ENCODE measurements around the gene GTPBP4. TPM values are rescaled to one million over a fixed set of nuclear protein-coding genes. Genes with fewer than 3 reads are reported as not detected.
A peak's percentile ranks its signal among the peaks of the same experiment; 100 is the strongest.

GTPBP4 gene
- total RNA-seq, 1 donor from 2014 or later: 66.3 TPM

DNA sequence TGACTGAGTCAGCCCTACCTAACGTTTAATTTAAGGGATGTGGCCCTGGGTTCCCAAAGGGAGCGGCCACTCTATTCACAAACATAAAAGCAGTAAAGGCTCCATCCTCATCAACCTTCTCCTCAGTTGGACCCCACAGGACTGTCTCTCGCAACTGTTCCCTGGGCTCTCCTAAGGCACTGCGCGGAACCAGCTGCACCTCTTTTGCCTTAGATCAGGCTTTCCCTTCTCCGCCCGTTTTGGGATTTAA, 689 bp upstream of the GTPBP4 start:
- peaks cover 24% of the 10 kb centered on the region for H3K4me1 Mint-ChIP-seq
- H3K27me3 Mint-ChIP-seq (ENCODE audit: low read depth): no peaks in the 10 kb centered on the region
- peak overlapping the region; percentile 97 for H3K27ac Mint-ChIP-seq
- peak overlapping the region; percentile 92 for H3K4me3 Mint-ChIP-seq
- H3K36me3 Mint-ChIP-seq: peaks cover 15% of the 10 kb centered on the region
- DNase-seq (ENCODE audit: low spot score in 2 of 2, unreplicated experiment in 2 of 2): no peak
- TF ChIP-seq, protein P1, sequence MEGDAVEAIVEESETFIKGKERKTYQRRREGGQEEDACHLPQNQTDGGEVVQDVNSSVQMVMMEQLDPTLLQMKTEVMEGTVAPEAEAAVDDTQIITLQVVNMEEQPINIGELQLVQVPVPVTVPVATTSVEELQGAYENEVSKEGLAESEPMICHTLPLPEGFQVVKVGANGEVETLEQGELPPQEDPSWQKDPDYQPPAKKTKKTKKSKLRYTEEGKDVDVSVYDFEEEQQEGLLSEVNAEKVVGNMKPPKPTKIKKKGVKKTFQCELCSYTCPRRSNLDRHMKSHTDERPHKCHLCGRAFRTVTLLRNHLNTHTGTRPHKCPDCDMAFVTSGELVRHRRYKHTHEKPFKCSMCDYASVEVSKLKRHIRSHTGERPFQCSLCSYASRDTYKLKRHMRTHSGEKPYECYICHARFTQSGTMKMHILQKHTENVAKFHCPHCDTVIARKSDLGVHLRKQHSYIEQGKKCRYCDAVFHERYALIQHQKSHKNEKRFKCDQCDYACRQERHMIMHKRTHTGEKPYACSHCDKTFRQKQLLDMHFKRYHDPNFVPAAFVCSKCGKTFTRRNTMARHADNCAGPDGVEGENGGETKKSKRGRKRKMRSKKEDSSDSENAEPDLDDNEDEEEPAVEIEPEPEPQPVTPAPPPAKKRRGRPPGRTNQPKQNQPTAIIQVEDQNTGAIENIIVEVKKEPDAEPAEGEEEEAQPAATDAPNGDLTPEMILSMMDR (IDR thresholded peaks at IDR 0.05; ENCODE audit: unreplicated experiment): no peak
- peaks cover 4% of the 10 kb centered on the region for H3K9me3 Mint-ChIP-seq

DNA sequence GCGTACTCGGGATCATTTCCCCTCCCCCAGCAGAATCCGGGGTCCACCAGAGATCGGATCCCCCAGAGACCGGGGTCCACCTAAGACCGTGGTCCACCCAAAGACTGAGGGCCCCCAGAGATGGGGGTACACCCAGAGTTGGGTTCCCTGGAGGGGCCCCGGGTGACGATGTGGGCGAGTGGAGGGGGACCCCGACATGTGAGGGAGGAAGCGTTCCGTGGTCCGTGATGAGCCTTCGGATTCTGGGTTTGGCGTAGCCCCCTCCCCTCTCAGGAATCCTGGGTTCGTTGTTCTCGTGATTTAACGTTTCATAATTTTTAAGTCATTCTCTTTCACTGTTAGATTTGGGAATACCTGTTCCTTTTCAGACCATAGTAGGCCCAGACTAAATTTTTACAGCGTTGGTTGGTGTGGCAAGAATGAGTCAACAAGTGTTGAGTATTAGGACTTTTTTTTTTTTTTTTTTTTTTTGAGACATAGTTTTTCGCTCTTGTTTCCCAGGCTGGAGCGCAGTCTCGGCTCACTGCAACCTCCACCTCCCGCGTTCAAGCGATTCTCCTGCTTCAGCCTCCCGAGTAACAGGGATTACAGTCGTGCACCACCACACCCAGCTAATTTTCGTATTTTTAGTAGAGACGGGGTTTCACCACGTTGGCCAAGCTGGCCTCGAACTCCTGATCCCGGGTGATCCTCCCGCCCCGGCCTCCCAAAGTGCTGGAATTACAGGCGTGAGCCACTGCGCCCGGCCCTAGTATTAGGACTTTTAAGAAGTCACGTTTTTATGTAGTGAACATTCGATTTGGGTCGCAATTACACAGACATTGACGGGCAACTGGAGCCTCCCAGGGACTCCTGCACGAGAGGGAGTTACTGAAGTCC, 672 bp downstream of the GTPBP4 start:
- no peaks in the 10 kb centered on the region for H3K9me3 Mint-ChIP-seq
- TF ChIP-seq, protein P1 (IDR thresholded peaks at IDR 0.05; ENCODE audit: unreplicated experiment): no peak
- no peaks in the 10 kb centered on the region for H3K27me3 Mint-ChIP-seq (ENCODE audit: low read depth)
- peak overlapping the region; percentile 97 for H3K27ac Mint-ChIP-seq
- peaks cover 24% of the 10 kb centered on the region for H3K4me1 Mint-ChIP-seq
- H3K36me3 Mint-ChIP-seq: peaks cover 18% of the 10 kb centered on the region
- no peak for DNase-seq (ENCODE audit: low spot score in 2 of 2, unreplicated experiment in 2 of 2)
- peak overlapping the region; percentile 92 for H3K4me3 Mint-ChIP-seq

DNA sequence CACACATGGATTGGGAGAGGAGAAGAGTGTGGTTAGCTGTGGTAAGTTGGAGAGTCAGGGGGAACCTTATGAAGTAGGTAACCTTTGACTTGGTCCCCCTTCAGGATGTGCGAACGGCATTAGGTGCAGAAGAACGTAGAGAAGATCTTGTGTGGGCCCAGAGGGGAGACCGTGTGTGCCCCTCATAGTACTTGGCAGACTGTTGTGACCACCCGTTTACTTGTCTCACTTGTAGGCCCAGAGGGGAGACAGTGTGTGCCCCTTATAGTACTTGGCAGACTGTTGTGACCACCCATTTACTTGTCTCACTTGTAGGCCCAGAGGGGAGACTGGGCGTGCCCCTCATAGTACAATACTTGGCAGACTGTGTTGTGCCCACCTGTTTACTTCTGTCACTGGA, 2.6 kb downstream of the GTPBP4 start:
- DNase-seq (ENCODE audit: low spot score in 2 of 2, unreplicated experiment in 2 of 2): no peak
- TF ChIP-seq, protein P1 (IDR thresholded peaks at IDR 0.05; ENCODE audit: unreplicated experiment): no peak
- Mint-ChIP-seq H3K27me3 (ENCODE audit: low read depth) (no peaks in the 10 kb centered on the region), H3K36me3 (peaks cover 35% of the 10 kb centered on the region), H3K27ac (no peak overlapping the region), H3K4me1 (peaks cover 24% of the 10 kb centered on the region), H3K4me3 (peak overlapping the region; percentile 10), H3K9me3 (no peaks in the 10 kb centered on the region)

DNA sequence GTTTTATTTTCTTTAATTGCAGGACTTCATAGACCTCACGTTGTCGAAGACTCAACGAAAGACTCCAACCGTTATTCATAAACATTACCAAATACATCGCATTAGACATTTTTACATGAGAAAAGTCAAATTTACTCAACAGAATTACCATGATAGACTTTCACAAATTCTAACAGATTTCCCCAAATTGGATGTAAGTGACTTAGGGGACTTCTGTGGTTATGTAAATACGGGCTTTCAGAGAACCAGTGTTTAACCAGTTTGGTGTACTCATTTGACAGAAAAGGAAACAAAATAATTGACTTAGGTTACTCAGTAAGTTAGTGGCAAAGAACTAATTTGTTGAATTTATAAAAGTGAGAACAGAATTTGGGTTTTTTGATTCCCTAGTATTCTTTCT, 4.2 kb downstream of the GTPBP4 start:
- H3K4me1 Mint-ChIP-seq: peaks cover 17% of the 10 kb centered on the region
- DNase-seq (ENCODE audit: low spot score in 2 of 2, unreplicated experiment in 2 of 2): no peak
- TF ChIP-seq, protein P1 (IDR thresholded peaks at IDR 0.05; ENCODE audit: unreplicated experiment): no peak
- H3K27me3 Mint-ChIP-seq (ENCODE audit: low read depth): no peaks in the 10 kb centered on the region
- H3K36me3 Mint-ChIP-seq: peaks cover 47% of the 10 kb centered on the region
- no peak overlapping the region for H3K27ac Mint-ChIP-seq
- H3K9me3 Mint-ChIP-seq: no peaks in the 10 kb centered on the region
- H3K4me3 Mint-ChIP-seq: no peak overlapping the region

DNA sequence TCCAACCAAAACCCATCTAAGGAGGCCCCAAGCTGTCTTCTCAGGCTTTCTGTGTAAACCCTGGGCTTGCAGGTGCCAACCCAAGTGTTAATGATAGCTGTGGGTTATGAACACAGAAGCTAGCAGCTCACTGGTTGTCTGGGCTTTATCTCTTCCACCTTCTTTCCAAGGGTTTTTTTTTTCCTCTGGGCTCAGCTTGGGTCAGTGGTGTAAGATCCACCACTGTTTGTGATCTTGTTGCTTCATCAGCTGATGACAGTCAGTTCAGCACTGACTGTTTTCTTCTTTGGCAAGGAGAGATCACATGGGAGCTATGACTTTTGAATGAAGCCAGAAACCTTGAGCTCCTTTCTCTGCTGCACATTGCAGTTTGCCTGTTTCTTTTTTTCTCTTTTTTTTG, 4.6 kb downstream of the GTPBP4 start:
- Mint-ChIP-seq H3K27me3 (ENCODE audit: low read depth) (no peaks in the 10 kb centered on the region), H3K4me3 (no peak overlapping the region), H3K4me1 (peaks cover 15% of the 10 kb centered on the region), H3K9me3 (no peaks in the 10 kb centered on the region), H3K36me3 (peaks cover 51% of the 10 kb centered on the region), H3K27ac (no peak overlapping the region)
- TF ChIP-seq, protein P1 (IDR thresholded peaks at IDR 0.05; ENCODE audit: unreplicated experiment): no peak
- DNase-seq (ENCODE audit: low spot score in 2 of 2, unreplicated experiment in 2 of 2): no peak
